ENCODE measurements around the gene CST5.

DNA sequence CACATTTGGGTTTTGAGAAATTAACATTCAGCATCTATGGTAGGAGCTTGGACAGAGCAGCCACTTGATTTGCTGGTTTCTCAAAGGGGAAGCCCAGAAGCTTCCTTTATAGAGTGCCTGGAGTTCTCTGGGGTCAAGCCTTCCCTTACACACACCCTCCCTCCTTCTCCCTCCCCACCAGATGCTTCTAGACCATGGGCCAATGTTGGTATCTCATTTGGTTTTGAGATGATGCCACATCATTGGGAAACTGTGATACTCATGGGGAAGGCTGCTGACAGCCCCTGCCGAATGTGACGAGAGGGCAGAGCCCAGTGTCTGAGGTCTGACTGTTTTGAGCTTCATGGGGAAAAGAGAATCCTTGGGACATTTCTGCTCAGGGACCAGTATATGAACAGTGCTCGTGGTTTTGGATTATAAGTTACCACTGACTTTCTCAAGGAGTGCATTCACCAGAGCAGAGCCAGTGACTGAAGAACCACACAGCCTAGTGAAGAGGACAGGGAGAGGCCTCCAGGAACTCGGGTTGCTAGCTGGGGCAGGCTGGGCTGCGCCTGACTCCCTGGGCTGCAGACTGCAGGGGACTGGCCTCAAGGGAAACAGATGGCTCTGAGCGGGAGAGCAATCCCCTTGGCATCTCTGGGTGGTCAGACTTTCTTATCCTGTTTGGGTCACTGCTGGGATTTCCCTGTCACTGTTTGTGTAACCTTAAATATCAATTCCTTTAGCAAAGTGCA is 46.4 kb upstream of the CST5 start:
- no peak for TF ChIP-seq POLR2AphosphoS5 (IDR thresholded peaks at IDR 0.05; ENCODE audit: low read depth, low read length)
- no peak for TF ChIP-seq TAF1 (IDR thresholded peaks at IDR 0.05; ENCODE audit: low read depth, low read length)

Measured in GM12891 (cell line).